HEK293 (cell line): ENCODE measurements around the gene CELA2A.

Experiments used
- CTCF ChIA-PET: fragments of 350-600 bp; formaldehyde crosslinking; extraction: SDS; loops from one replicate; lab custom pipeline; 2021; ENCODE audit warnings: antibody characterized with exemption; lab: Yijun Ruan, JAX
- POLR2A ChIA-PET: fragments of 300-600 bp; formaldehyde crosslinking; extraction: SDS; loops from one replicate; lab custom pipeline; 2020; ENCODE audit warnings: antibody characterized with exemption, inconsistent platforms; lab: Yijun Ruan, JAX
- H3K27ac ChIP-seq: fragments of 200-500 bp; sonication (Bioruptor generic); 2 replicates; pipeline ENCODE4 v1.5.1; 2014; ENCODE audit warnings: low read depth, low read length, control low read depth, inconsistent platforms; ENCODE audit errors: extremely low read depth
- H3K36me3 ChIP-seq, 2 experiments: fragments of 200-500 bp in 1 of 2; sonication (Bioruptor generic) in 1 of 2; 1 replicate in 1 of 2; 2 replicates in 1 of 2; pipeline ENCODE4 v1.5.1; 2014 to 2017; ENCODE audit warnings: inconsistent platforms in 2 of 2, low read length in 2 of 2; ENCODE audit not compliant: control insufficient read depth in 2 of 2, insufficient read depth in 1 of 2
- H3K4me1 ChIP-seq: fragments of 200-500 bp; sonication (Bioruptor generic); 2 replicates; pipeline ENCODE4 v1.5.1; 2014; ENCODE audit warnings: mild to moderate bottlenecking, low read length, inconsistent platforms; ENCODE audit not compliant: control insufficient read depth, insufficient read depth
- H3K4me3 ChIP-seq: 2 replicates; pipeline ENCODE4 v1.5.1; 2011; ENCODE audit warnings: low read depth, mild to moderate bottlenecking, control low read depth, low read length, moderate library complexity
- H3K9me3 ChIP-seq: fragments of 200-500 bp; sonication (Bioruptor generic); 2 replicates; pipeline ENCODE4 v1.5.1; 2014; ENCODE audit warnings: low read depth, low read length, inconsistent platforms; ENCODE audit not compliant: control insufficient read depth, insufficient read depth
- GLIS2 ChIP-seq: fragments of 450-650 bp; formaldehyde crosslinking; IDR thresholded peaks from 2 replicates; pipeline ENCODE4 v1.5.1; 2016; ENCODE audit warnings: missing biosample characterization, missing genetic modification characterization
- OSR2 ChIP-seq: fragments of 450-650 bp; formaldehyde crosslinking; IDR thresholded peaks from 2 replicates; pipeline ENCODE4 v1.5.1; 2016; ENCODE audit warnings: missing biosample characterization, missing genetic modification characterization
- REPIN1 ChIP-seq: fragments of 450-650 bp; formaldehyde crosslinking; IDR thresholded peaks from 2 replicates; pipeline ENCODE4 v1.5.1; 2017; ENCODE audit warnings: missing biosample characterization, missing genetic modification characterization, low read depth
- ZFP3 ChIP-seq: fragments of 450-650 bp; formaldehyde crosslinking; IDR thresholded peaks from 2 replicates; pipeline ENCODE4 v1.5.1; 2016; ENCODE audit warnings: low read depth, missing biosample characterization, missing genetic modification characterization
- ZNF169 ChIP-seq: fragments of 450-650 bp; formaldehyde crosslinking; IDR thresholded peaks from 2 replicates; pipeline ENCODE4 v1.5.1; 2016; ENCODE audit warnings: missing biosample characterization, missing genetic modification characterization
- ZNF175 ChIP-seq: fragments of 450-650 bp; formaldehyde crosslinking; IDR thresholded peaks from 2 replicates; pipeline ENCODE4 v1.5.1; 2016; ENCODE audit warnings: missing biosample characterization, missing genetic modification characterization
- ZNF335 ChIP-seq: fragments of 450-650 bp; formaldehyde crosslinking; conservative IDR thresholded peaks from 2 replicates; pipeline ENCODE4 v1.5.1; 2016; ENCODE audit warnings: missing biosample characterization, missing genetic modification characterization
- ZNF341 ChIP-seq: fragments of 450-650 bp; formaldehyde crosslinking; IDR thresholded peaks from 2 replicates; pipeline ENCODE4; 2016; ENCODE audit warnings: low read depth, missing biosample characterization, missing genetic modification characterization
- ZNF350 ChIP-seq: fragments of 450-650 bp; formaldehyde crosslinking; IDR thresholded peaks from 2 replicates; pipeline ENCODE4 v1.5.0; 2017; ENCODE audit warnings: missing biosample characterization, mild to moderate bottlenecking, missing genetic modification characterization
- ZNF37A ChIP-seq: fragments of 450-650 bp; IDR thresholded peaks from 2 replicates; pipeline ENCODE4 v1.5.1; 2018; ENCODE audit warnings: missing biosample characterization, missing genetic modification characterization
- ZNF624 ChIP-seq: fragments of 450-650 bp; formaldehyde crosslinking; IDR thresholded peaks from 2 replicates; pipeline ENCODE4 v1.5.1; 2017; ENCODE audit warnings: missing biosample characterization, missing genetic modification characterization
- ZNF747 ChIP-seq: fragments of 450-650 bp; formaldehyde crosslinking; IDR thresholded peaks from 2 replicates; pipeline ENCODE4 v1.5.1; 2016; ENCODE audit warnings: missing biosample characterization, missing genetic modification characterization
- ZNF776 ChIP-seq: fragments of 450-650 bp; formaldehyde crosslinking; IDR thresholded peaks from 2 replicates; pipeline ENCODE4 v1.5.0; 2017; ENCODE audit warnings: missing biosample characterization, missing genetic modification characterization, borderline replicate concordance
- ZSCAN23 ChIP-seq: fragments of 450-650 bp; formaldehyde crosslinking; IDR thresholded peaks from 2 replicates; pipeline ENCODE4 v1.5.1; 2016; ENCODE audit warnings: missing biosample characterization, missing genetic modification characterization
- TF ChIP-seq, protein P1 (sequence below): fragments of 450-650 bp; formaldehyde crosslinking; IDR thresholded peaks from 2 replicates; pipeline ENCODE4 v1.5.1; 2017; ENCODE audit warnings: missing biosample characterization, missing genetic modification characterization
- TF ChIP-seq, protein P2 (sequence below): fragments of 450-650 bp; formaldehyde crosslinking; IDR thresholded peaks from 2 replicates; pipeline ENCODE4 v1.5.1; 2016; ENCODE audit warnings: missing biosample characterization, missing genetic modification characterization
- TF ChIP-seq, protein P3 (sequence below): fragments of 450-650 bp; formaldehyde crosslinking; IDR thresholded peaks from 2 replicates; pipeline ENCODE4 v1.5.1; 2017; ENCODE audit warnings: missing biosample characterization, mild to moderate bottlenecking, missing genetic modification characterization, moderate library complexity
- TF ChIP-seq, protein P4 (sequence below): fragments of 450-650 bp; formaldehyde crosslinking; IDR thresholded peaks from 2 replicates; pipeline ENCODE4 v1.5.1; 2016; ENCODE audit warnings: missing biosample characterization, missing genetic modification characterization
- TF ChIP-seq, protein P5 (sequence below): fragments of 450-650 bp; formaldehyde crosslinking; IDR thresholded peaks from 2 replicates; pipeline ENCODE4 v1.5.1; 2017; ENCODE audit warnings: missing biosample characterization, missing genetic modification characterization
- TF ChIP-seq, protein P6 (sequence below): fragments of 450-650 bp; IDR thresholded peaks from 2 replicates; pipeline ENCODE4 v1.5.1; 2018; ENCODE audit warnings: missing biosample characterization, missing genetic modification characterization

The CELA2A gene

DNA sequence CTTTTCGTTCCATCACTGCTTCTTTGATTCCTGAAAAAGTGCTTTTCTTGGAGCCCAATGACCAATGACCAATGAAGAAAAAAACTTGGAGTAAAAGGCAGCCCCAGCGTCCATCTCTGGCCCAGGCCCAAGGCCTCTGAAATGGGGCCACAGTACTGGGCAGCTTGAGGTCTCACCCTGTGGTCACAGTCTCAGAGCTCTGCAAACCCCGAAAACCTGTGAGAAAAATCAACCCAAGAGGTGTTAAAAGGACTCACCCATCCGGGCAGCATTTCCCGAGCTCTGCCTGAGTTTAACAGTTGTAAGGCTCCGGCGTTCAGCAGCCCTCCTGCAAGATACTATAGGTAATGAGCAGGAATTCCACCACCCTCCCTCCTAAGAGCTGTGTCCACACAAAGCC is 49.0 kb upstream of the CELA2A start:
- H3K4me3 ChIP-seq, result no peak overlapping the region
- TF ChIP-seq GLIS2 (tag by site-specific recombination) (no peak), ZNF169 (tag by site-specific recombination) (no peak), ZNF747 (no peak), OSR2 (tag by site-specific recombination) (no peak), ZNF341 (tag by site-specific recombination) (no peak), REPIN1 (tag by site-specific recombination) (no peak), ZFP3 (tag by site-specific recombination) (no peak), ZNF175 (tag by site-specific recombination) (no peak), ZNF624 (tag by site-specific recombination) (no peak), ZNF335 (tag by site-specific recombination) (no peak), ZSCAN23 (tag by site-specific recombination) (no peak), ZNF776 (tag by site-specific recombination) (no peak), ZNF37A (tag by site-specific recombination) (no peak), ZNF350 (no peak)
- TF ChIP-seq, protein P1, sequence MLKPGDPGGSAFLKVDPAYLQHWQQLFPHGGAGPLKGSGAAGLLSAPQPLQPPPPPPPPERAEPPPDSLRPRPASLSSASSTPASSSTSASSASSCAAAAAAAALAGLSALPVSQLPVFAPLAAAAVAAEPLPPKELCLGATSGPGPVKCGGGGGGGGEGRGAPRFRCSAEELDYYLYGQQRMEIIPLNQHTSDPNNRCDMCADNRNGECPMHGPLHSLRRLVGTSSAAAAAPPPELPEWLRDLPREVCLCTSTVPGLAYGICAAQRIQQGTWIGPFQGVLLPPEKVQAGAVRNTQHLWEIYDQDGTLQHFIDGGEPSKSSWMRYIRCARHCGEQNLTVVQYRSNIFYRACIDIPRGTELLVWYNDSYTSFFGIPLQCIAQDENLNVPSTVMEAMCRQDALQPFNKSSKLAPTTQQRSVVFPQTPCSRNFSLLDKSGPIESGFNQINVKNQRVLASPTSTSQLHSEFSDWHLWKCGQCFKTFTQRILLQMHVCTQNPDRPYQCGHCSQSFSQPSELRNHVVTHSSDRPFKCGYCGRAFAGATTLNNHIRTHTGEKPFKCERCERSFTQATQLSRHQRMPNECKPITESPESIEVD (tag by site-specific recombination), result no peak
- TF ChIP-seq, protein P2, sequence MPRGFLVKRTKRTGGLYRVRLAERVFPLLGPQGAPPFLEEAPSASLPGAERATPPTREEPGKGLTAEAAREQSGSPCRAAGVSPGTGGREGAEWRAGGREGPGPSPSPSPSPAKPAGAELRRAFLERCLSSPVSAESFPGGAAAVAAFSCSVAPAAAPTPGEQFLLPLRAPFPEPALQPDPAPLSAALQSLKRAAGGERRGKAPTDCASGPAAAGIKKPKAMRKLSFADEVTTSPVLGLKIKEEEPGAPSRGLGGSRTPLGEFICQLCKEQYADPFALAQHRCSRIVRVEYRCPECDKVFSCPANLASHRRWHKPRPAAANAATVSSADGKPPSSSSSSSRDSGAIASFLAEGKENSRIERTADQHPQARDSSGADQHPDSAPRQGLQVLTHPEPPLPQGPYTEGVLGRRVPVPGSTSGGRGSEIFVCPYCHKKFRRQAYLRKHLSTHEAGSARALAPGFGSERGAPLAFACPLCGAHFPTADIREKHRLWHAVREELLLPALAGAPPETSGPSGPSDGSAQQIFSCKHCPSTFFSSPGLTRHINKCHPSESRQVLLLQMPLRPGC (tag by site-specific recombination), result no peak
- TF ChIP-seq, protein P3, sequence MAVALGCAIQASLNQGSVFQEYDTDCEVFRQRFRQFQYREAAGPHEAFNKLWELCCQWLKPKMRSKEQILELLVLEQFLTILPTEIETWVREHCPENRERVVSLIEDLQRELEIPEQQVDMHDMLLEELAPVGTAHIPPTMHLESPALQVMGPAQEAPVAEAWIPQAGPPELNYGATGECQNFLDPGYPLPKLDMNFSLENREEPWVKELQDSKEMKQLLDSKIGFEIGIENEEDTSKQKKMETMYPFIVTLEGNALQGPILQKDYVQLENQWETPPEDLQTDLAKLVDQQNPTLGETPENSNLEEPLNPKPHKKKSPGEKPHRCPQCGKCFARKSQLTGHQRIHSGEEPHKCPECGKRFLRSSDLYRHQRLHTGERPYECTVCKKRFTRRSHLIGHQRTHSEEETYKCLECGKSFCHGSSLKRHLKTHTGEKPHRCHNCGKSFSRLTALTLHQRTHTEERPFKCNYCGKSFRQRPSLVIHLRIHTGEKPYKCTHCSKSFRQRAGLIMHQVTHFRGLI (tag by site-specific recombination), result no peak
- TF ChIP-seq, protein P4, sequence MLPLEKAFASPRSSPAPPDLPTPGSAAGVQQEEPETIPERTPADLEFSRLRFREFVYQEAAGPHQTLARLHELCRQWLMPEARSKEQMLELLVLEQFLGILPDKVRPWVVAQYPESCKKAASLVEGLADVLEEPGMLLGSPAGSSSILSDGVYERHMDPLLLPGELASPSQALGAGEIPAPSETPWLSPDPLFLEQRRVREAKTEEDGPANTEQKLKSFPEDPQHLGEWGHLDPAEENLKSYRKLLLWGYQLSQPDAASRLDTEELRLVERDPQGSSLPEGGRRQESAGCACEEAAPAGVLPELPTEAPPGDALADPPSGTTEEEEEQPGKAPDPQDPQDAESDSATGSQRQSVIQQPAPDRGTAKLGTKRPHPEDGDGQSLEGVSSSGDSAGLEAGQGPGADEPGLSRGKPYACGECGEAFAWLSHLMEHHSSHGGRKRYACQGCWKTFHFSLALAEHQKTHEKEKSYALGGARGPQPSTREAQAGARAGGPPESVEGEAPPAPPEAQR (tag by site-specific recombination), result no peak
- TF ChIP-seq, protein P5, sequence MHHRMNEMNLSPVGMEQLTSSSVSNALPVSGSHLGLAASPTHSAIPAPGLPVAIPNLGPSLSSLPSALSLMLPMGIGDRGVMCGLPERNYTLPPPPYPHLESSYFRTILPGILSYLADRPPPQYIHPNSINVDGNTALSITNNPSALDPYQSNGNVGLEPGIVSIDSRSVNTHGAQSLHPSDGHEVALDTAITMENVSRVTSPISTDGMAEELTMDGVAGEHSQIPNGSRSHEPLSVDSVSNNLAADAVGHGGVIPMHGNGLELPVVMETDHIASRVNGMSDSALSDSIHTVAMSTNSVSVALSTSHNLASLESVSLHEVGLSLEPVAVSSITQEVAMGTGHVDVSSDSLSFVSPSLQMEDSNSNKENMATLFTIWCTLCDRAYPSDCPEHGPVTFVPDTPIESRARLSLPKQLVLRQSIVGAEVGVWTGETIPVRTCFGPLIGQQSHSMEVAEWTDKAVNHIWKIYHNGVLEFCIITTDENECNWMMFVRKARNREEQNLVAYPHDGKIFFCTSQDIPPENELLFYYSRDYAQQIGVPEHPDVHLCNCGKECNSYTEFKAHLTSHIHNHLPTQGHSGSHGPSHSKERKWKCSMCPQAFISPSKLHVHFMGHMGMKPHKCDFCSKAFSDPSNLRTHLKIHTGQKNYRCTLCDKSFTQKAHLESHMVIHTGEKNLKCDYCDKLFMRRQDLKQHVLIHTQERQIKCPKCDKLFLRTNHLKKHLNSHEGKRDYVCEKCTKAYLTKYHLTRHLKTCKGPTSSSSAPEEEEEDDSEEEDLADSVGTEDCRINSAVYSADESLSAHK (tag by site-specific recombination), result no peak
- TF ChIP-seq, protein P6, sequence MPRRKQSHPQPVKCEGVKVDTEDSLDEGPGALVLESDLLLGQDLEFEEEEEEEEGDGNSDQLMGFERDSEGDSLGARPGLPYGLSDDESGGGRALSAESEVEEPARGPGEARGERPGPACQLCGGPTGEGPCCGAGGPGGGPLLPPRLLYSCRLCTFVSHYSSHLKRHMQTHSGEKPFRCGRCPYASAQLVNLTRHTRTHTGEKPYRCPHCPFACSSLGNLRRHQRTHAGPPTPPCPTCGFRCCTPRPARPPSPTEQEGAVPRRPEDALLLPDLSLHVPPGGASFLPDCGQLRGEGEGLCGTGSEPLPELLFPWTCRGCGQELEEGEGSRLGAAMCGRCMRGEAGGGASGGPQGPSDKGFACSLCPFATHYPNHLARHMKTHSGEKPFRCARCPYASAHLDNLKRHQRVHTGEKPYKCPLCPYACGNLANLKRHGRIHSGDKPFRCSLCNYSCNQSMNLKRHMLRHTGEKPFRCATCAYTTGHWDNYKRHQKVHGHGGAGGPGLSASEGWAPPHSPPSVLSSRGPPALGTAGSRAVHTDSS (tag by site-specific recombination), result no peak
- TF ChIP-seq, all 188 proteins: peak for 0
- Histone ChIP-seq H3K27ac (no peak overlapping the region), H3K9me3 (no peaks in the 10 kb centered on the region), H3K36me3 (peaks cover 0 to 3% of the 10 kb centered on the region in 2 experiments; a peak in 1 of 3 replicates), H3K4me1 (peaks cover 3% of the 10 kb centered on the region; the same call in 1 of the 2 replicates)
- ChIA-PET POLR2A (no interaction called here), CTCF (interaction anchor here (0.7 to 2.0 kb wide), 3 partner anchors 19 to 83 kb away, joined by 3 to 10 read pairs (median 3); no protein-coding TSS in a partner anchor)
